SH-SY5Y (cell line): Measurements from ENCODE around the gene PARP2.

Source experiments
- GATA2 ChIP-seq: IDR thresholded peaks from 2 replicates; pipeline ENCODE4 v1.6.1; 2011; ENCODE audit warnings: mild to moderate bottlenecking, low read depth, low read length
- GATA3 ChIP-seq: IDR thresholded peaks from 2 replicates; pipeline ENCODE4 v1.6.1; 2011; ENCODE audit warnings: low read depth, mild to moderate bottlenecking, low read length, moderate library complexity

GRCh38 chr14:20295067-20295466 lies 48.4 kb upstream of the PARP2 start:
- TF ChIP-seq GATA2 (no peak), GATA3 (no peak)
